Testis (tissue), 2 donors: ENCODE results near the gene ESRRA.

Source experiments
- POLR2A ChIP-seq: fragments of 450-650 bp; IDR thresholded peaks from one replicate; pipeline ENCODE4 v1.6.1; 2017; ENCODE audit warnings: antibody characterized with exemption, mild to moderate bottlenecking, moderate library complexity
- TF ChIP-seq, protein P1 (sequence below), 3 experiments: fragments of 450-650 bp in 2 of 3; fragments of 200-600 bp in 1 of 3; sonication (generic) in 1 of 3; IDR thresholded peaks; one replicate each; pipeline ENCODE4 v1.5.1; 2016 to 2019; ENCODE audit warnings: antibody characterized with exemption in 3 of 3, mild to moderate bottlenecking in 2 of 3, moderate library complexity in 1 of 3

DNA sequence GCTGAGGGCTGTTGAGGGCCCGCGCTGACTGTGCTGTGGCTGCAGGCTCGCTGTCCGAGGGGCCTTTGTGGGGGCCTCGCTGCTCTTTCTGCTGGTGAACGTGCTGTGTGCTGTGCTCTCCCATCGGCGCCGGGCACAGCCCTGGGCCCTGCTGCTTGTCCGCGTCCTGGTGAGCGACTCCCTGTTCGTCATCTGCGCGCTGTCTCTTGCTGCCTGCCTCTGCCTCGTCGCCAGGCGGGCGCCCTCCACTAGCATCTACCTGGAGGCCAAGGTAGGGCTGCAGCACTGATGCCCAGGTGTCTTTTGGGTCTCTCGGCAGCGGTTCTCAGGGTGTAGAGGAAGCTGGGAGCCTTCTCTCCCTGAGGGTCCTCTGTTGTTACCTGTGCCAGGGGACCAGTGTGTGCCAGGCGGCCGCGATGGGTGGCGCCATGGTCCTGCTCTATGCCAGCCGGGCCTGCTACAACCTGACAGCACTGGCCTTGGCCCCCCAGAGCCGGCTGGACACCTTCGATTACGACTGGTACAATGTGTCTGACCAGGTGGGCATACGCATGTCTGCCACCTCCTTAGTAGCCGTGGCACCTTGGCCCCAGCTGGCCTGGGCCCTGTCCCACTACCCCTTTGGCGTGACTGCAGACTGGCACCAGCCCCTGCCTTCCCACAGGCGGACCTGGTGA is 17.5 kb upstream of the ESRRA start:
- TF ChIP-seq POLR2A = no peak
- TF ChIP-seq, protein P1, sequence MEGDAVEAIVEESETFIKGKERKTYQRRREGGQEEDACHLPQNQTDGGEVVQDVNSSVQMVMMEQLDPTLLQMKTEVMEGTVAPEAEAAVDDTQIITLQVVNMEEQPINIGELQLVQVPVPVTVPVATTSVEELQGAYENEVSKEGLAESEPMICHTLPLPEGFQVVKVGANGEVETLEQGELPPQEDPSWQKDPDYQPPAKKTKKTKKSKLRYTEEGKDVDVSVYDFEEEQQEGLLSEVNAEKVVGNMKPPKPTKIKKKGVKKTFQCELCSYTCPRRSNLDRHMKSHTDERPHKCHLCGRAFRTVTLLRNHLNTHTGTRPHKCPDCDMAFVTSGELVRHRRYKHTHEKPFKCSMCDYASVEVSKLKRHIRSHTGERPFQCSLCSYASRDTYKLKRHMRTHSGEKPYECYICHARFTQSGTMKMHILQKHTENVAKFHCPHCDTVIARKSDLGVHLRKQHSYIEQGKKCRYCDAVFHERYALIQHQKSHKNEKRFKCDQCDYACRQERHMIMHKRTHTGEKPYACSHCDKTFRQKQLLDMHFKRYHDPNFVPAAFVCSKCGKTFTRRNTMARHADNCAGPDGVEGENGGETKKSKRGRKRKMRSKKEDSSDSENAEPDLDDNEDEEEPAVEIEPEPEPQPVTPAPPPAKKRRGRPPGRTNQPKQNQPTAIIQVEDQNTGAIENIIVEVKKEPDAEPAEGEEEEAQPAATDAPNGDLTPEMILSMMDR (IDR thresholded peaks at IDR 0.05) = no peak
